Calu3 (cell line): ENCODE measurements around the gene KIF4B. TPM values are rescaled to one million over a fixed set of nuclear protein-coding genes. Genes with fewer than 3 reads are reported as not detected.

Source experiments
- BruUV-seq: library from RNA; stranded (reverse); fragments of 400-500 nt; replicated peaks from 2 replicates; lab custom pipeline; 2021; lab: Mats Ljungman, UMichigan
- CTCF ChIA-PET: fragments of 300-600 bp; sonication (Branson Sonifier 250); formaldehyde crosslinking; loops from one replicate; lab custom pipeline; 2022; ENCODE audit warnings: antibody characterized with exemption; lab: Charles Lee
- DNase-seq: peaks from one replicate; pipeline ENCODE4 v3.0.0; 2022
- H3K27ac Mint-ChIP-seq: one replicate; pipeline ENCODE4 v1.8.0; 2022; ENCODE audit warnings: mixed read lengths; ENCODE audit not compliant: unreplicated experiment
- H3K27me3 Mint-ChIP-seq: one replicate; pipeline ENCODE4 v1.8.0; 2022; ENCODE audit warnings: mixed read lengths; ENCODE audit not compliant: unreplicated experiment
- H3K36me3 Mint-ChIP-seq: one replicate; pipeline ENCODE4 v1.8.0; 2022; ENCODE audit warnings: mild to moderate bottlenecking, moderate library complexity, mixed read lengths; ENCODE audit not compliant: insufficient read depth, unreplicated experiment
- H3K4me1 Mint-ChIP-seq: one replicate; pipeline ENCODE4 v1.8.0; 2022; ENCODE audit warnings: mild to moderate bottlenecking, low read depth, mixed read lengths; ENCODE audit not compliant: unreplicated experiment
- H3K4me3 Mint-ChIP-seq: one replicate; pipeline ENCODE4 v1.8.0; 2022; ENCODE audit warnings: mild to moderate bottlenecking, low read depth, moderate library complexity, mixed read lengths; ENCODE audit not compliant: unreplicated experiment
- H3K9me3 Mint-ChIP-seq: one replicate; pipeline ENCODE4 v1.8.0; 2022; ENCODE audit warnings: low read depth, mixed read lengths; ENCODE audit not compliant: unreplicated experiment
- intact Hi-C: fragments of 100-400 bp; cut with micrococcal nuclease; formaldehyde crosslinking; loops from one replicate; pipeline ENCODE4 v1.10.0; 2022; ENCODE audit not compliant: unreplicated experiment
- total RNA-seq: library from RNA; stranded (reverse); gene quantifications from 2 replicates; pipeline ENCODE4 v1.2.3, GENCODE V29; 2022
- TF ChIP-seq, protein P1 (sequence below): fragments of 200-600 bp; IDR thresholded peaks from one replicate; pipeline ENCODE4 v1.8.0; 2022; ENCODE audit warnings: antibody characterized with exemption; ENCODE audit not compliant: unreplicated experiment

The KIF4B gene
- total RNA-seq, 1 experiment from 2014 or later = not detected

- H3K36me3 Mint-ChIP-seq = no peaks in the 10 kb centered on the region
- no peaks in the 10 kb centered on the region for H3K4me1 Mint-ChIP-seq
- H3K27ac Mint-ChIP-seq = no peak overlapping the region
- no peak for DNase-seq
- TF ChIP-seq, protein P1, sequence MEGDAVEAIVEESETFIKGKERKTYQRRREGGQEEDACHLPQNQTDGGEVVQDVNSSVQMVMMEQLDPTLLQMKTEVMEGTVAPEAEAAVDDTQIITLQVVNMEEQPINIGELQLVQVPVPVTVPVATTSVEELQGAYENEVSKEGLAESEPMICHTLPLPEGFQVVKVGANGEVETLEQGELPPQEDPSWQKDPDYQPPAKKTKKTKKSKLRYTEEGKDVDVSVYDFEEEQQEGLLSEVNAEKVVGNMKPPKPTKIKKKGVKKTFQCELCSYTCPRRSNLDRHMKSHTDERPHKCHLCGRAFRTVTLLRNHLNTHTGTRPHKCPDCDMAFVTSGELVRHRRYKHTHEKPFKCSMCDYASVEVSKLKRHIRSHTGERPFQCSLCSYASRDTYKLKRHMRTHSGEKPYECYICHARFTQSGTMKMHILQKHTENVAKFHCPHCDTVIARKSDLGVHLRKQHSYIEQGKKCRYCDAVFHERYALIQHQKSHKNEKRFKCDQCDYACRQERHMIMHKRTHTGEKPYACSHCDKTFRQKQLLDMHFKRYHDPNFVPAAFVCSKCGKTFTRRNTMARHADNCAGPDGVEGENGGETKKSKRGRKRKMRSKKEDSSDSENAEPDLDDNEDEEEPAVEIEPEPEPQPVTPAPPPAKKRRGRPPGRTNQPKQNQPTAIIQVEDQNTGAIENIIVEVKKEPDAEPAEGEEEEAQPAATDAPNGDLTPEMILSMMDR = no peak
- H3K27me3 Mint-ChIP-seq = peaks cover 56% of the 10 kb centered on the region
- no peaks in the 10 kb centered on the region for H3K9me3 Mint-ChIP-seq
- no peak overlapping the region for H3K4me3 Mint-ChIP-seq
- intact Hi-C loops = no loop called here
- CTCF ChIA-PET = no interaction called here
- BruUV-seq = no TSS peak
Measured at GRCh38 chr5:155040984-155041653, 27.6 kb downstream of the KIF4B start.

DNA sequence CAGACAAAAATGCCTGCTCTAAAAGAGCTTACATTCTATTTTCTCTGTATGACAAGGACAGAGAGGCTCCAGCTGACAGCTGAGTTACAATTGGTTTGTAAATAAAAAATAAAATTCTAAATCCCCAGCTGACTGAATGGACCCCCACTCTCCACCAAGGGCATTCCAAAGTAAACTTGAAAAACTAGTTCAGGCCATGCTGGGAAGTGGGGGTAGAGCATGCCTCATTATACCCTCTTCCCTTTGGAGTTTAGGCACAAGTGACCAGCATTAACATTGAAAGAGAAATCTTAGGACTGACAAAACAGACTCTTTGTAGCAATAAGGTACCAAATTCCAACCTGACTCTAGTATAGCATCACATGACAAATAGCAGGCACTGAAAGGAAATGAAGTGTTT lies 31.0 kb downstream of the KIF4B start:
- no peaks in the 10 kb centered on the region for H3K4me1 Mint-ChIP-seq
- intact Hi-C loops = no loop called here
- H3K9me3 Mint-ChIP-seq = no peaks in the 10 kb centered on the region
- CTCF ChIA-PET = no interaction called here
- no peaks in the 10 kb centered on the region for H3K36me3 Mint-ChIP-seq
- H3K27me3 Mint-ChIP-seq = peaks cover 44% of the 10 kb centered on the region
- H3K4me3 Mint-ChIP-seq = no peak overlapping the region
- TF ChIP-seq, protein P1 = no peak
- BruUV-seq = no TSS peak
- no peak overlapping the region for H3K27ac Mint-ChIP-seq
- DNase-seq = no peak

GRCh38 chr5:155046591-155046990 lies 33.0 kb downstream of the KIF4B start:
- CTCF ChIA-PET = no interaction called here
- H3K27me3 Mint-ChIP-seq = peaks cover 44% of the 10 kb centered on the region
- no TSS peak for BruUV-seq
- H3K9me3 Mint-ChIP-seq = no peaks in the 10 kb centered on the region
- H3K36me3 Mint-ChIP-seq = no peaks in the 10 kb centered on the region
- TF ChIP-seq, protein P1 = no peak
- DNase-seq = no peak
- no peak overlapping the region for H3K27ac Mint-ChIP-seq
- intact Hi-C loops = no loop called here
- no peaks in the 10 kb centered on the region for H3K4me1 Mint-ChIP-seq
- H3K4me3 Mint-ChIP-seq = no peak overlapping the region

DNA sequence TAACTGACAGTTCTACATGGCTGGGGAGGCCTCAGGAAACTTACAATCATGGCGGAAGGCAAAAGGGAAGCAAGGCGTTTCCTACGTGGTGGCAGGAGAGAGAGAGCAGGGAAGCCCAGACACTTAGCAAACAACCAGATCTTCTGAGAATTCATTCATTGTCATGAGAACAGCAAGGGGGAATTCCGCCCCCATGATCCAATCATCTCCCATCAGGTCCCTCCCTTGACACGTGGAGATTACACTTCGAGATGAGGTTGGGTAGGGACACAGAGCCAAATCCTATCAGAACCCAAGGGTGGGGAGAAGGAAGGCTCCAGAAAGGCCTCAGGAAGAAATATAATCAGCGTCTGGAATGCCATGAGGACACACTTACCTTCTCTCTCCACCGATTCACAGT lies 34.3 kb downstream of the KIF4B start:
- H3K4me3 Mint-ChIP-seq = no peak overlapping the region
- peaks cover 45% of the 10 kb centered on the region for H3K27me3 Mint-ChIP-seq
- no peak overlapping the region for H3K27ac Mint-ChIP-seq
- no peaks in the 10 kb centered on the region for H3K4me1 Mint-ChIP-seq
- CTCF ChIA-PET = no interaction called here
- H3K36me3 Mint-ChIP-seq = no peaks in the 10 kb centered on the region
- BruUV-seq = no TSS peak
- DNase-seq = no peak
- intact Hi-C loops = no loop called here
- TF ChIP-seq, protein P1 = no peak
- no peaks in the 10 kb centered on the region for H3K9me3 Mint-ChIP-seq
